GM18909 (cell line): ENCODE data around the gene SIPA1L2.

Experiments used
- ATAC-seq: cut with Tn5 transposase; IDR thresholded peaks from one replicate; pipeline ENCODE4 v1.9.1; 2021; ENCODE audit warnings: mild to moderate bottlenecking; ENCODE audit not compliant: unreplicated experiment, poor library complexity

SIPA1L2 gene

DNA sequence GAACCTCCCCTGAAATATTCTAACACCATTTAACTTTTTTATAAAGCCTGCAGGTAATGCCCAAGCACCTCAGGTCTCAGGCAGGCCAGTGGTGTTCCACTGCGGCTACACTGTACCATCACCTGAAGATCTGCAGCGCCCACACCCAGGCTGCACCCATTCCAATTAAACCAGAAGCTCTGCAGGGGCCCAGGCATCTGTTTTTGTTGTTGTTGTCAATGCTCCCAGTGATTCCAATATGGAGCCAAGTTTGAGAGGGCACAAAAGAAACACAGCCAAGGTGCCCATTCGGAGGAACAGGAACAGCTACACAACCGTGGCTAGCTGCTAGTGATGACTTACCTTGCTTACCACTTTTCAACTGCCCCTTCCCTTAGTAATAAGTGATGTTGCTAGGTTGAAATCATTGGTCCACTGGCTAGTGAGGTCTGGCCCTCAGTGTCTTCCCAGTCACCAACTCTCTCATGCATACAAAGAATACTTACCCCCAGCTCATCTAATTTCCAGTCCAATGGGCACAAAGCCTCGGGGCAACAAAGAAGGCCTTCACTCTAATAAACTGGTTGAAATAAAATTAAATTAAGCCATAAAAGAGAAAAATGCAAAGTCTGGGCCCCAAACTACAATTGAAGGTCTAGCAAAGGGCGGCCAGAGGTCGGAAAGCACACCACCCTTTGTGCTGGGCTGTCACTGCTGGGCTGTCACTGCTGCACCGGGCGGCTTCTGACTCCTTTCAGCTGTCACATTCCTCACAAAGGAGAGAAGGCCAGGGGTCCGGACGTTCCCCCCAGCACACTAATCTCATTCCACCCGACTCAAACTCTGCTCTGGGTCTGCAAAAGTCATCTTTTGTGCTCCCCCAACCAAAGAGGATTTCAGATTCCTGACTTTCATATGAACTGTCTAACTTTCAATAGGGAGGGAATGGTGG lies 34.9 kb downstream of the SIPA1L2 start:
- no peak for ATAC-seq

DNA sequence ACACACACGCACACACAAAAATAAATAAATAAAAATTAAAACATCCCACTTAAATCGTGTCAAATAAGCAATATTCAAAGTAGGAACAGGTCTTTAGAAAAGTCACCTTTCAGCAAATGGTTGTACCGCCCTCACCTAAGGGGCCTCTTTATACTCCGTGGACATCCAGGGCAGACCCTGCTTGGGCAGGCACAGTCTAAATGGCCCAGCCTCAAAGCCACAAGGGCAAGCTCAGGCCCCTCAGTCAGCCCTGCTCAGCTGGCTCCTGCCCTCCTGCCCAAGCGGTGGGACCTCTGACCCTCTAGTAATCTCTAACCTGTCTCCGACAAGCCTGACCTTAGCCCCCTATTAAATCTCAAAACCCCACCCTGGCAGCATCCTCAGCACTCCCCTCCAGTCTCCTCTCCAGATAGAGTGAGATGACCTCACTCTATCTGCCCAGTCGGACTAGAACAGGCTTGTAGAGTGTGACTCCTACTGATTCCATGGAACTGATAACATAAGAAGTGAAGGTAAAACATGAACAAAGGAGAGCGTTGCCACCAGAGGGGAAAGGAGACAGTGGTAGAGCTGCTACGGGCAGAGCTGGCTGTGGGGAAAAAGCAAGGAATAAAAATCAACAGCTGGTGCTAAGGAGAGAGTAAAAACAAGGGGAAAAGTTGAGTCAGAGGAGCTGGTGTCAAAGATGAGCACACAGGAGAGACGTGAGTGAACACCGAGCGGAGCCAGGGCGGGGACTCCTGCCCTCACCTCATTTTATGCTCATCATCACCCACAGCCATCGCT lies 36.0 kb downstream of the SIPA1L2 start:
- no peak for ATAC-seq

DNA sequence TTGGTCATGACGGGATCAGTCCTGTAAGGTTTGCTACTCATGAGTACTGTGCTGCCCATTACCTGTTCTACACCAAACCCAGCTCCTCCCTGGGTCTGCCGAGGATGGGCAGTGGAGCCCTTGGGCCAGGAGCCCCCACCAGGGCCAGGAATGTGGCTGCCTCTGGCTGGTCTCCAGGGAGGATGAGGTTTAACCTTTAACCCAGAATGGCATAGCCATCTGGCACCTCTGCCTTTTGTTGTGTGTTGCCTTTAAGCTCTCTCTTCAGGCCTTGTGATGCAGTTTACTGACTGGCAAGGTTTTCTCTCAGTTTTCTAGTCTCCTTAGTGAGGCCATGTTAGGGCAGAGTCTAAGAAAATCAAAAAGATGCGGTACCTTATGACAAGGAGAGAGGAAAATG lies 38.6 kb downstream of the SIPA1L2 start:
- no peak for ATAC-seq

DNA sequence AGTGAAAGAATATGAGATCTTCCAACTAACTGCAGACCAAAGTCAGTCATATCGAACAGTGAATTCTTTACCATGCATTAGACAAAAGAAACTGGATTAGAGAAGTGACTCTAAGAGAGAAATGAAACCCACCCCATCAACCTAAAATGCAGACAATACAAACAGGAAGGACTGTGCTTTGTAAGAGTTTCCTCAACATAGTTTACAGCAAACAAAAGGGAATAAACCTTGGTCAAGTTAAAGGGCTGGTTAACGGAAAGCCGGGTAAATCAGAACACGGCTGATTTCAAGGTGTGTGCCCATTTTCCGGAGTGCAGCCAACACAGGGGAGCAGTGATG lies 39.2 kb downstream of the SIPA1L2 start:
- ATAC-seq, result peak; percentile 82

DNA sequence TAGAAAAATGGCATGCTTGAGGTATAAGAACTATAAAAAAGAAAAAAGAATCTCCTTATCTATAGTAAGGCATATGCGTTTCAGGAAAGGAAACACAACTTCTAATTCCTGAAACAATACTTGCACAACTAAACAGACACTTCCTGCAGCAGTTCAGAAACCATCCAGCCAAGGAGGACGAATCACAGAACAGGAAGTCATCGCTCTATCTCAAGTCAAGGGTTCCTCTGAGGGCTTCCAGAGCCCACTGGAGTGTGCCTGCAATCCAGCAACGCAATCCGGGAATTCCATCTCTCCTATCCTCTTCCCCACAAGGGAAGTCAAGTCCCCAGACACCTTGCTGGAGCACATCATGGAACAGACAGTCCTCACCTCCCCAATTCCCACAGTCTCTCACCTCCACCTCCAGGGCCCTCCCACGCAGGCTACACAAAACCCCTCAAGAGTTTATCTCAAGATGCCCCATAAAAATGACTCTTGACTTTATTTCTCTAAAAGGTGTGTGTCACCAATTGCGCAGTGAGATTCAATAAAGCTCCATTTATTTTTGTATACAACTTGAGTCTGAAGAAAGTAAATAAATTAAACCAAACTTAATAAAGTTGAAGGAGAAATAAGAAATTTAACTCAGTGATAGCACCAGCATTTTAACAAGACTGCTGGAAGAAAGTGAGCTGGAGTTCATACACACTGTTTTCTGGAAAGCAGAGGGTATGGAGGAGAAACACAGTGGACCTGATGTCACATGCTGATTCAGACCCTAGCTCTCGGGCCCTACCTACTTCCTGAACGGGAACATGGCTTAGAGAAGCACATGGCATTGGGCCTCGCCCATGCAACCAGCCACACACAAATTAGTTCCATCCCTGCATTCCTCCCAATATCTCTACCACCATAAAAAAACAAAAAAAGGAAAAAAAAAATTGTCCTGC lies 39.9 kb downstream of the SIPA1L2 start:
- ATAC-seq, result peak; percentile 18

DNA sequence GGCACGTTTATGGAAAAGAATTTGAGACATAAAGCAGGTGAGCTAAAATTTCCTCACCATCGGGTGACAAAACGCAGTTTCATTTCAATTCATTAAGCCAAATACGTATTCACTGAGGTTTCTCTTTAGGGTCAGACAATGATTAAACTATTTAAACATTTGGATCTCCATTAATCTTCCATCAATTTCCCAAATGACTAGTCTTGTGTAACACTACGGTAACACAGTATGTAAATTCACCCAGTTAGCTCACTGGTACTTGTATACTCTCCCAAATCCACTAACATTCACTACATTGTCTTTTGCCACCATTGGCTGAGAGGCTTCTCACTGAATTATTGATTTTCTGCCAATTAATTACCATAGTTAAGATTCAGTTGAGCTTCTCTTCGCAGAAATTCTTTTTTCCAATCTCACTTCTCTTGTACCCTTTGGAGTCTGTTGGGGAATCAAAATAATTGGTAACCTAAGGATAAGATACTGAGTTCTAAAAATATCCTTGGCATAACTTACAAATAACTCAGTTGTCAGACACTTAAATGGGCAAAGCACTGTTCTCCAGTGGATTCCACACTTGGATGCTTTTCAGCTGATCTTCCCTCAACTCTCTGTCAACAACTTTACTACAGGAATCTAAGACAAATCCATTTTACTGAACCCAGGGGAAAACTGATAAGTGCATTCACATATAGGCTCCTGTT lies 40.7 kb downstream of the SIPA1L2 start:
- no peak for ATAC-seq

DNA sequence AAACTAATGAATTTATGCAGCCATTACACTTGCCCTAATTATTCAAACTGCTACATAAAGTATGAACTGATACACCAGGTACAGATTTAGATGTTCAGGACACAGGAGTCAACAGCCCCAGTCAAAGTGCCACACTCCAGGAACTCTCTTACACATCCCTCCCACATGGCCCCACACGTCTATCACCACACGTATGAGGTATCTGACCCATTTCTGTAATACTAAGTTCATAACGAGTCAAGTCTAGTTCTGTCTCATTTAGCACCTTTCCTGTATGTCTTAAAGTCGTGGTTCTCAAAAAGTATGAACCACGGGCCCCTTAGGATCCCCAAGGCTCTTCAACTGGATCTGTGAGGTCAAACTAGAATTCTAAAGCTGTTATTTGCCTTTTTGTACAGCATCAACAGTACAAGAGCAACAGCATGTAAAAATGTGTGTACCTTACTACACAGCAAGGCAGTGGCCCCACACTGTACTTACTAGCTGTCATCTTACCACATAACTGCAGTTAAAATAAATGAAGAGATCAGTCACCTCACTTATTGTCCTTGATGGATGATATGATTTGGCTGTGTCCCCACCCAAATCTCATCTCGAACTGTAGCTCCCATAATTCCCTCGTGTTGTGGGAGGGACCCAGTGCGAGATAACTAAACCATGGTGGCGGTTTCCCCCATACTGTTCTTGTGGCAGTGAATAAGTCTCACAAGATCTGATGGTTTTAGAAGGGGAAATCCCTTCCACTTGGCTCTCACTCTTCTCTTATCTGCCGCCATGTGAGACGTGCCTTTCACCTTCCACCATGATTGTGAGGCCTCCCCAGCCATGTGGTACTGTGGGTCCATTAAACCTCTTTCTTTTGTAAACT lies 42.6 kb downstream of the SIPA1L2 start:
- ATAC-seq, result no peak

DNA sequence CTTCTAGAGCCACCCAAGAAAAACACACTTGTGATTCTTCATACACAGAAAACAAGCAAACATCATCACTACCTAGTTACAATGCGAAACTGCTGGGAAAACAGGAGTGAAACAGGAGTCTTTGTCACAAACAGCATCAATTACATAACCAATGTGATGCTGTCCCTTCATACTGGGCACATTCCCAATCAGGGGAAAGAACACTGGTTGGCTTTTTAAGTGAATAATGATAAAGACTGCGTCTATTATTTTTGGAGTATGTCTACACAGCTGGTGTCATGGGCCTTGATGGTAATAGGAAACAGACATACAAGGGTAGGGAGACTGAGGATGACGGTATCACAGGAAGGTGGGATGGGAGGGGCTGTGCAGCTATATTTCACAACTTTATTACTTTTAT lies 43.3 kb downstream of the SIPA1L2 start:
- ATAC-seq, result no peak

DNA sequence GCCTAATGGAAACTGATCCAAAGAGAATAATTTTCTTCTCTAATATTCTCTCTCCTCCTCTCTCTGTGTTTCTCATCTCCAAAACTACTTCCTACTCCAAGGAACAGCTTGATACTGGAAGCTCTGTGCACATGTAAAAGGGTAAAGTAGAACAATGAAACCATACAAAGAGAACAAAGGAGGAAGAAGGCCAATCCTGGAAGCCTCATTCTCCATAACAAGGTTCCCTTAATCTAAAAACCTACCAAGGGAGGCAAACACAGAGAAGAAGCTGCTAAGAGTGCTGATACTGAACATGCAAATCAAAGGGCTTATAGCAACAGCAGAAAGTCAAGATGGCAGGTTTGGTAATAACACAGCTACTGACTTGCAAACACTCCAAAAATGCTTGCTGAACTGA lies 44.4 kb downstream of the SIPA1L2 start:
- ATAC-seq, result no peak

DNA sequence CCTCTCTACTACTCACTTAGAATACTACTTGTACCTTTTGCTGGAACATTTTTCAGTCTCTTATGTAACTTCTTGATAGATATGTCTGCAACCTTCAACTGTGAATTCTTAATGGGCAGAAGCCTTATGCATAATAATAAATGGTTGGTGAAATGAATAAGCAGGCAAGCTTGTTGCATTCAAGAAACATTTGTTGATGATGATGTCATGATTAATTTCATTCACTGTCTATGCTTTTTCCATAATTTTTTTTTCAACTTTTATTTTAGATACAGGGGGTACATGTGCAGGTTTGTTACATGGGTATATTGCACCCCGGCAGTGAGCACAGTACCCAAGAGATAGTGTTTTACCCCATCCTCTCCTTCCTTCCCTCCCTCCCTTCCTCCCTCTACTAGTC lies 48.0 kb downstream of the SIPA1L2 start:
- ATAC-seq, result no peak
